Measurements from ENCODE around the gene CFAP61.

Gene CFAP61

GRCh38 chr20:20136313-20136712 is 84.0 kb downstream of the CFAP61 start:
- Histone ChIP-seq H3K27me3 (ENCODE audit: low read depth, low read length) (no peaks in the 10 kb centered on the region; the same call in 1 of the 2 replicates), H3K36me3 (replicated peaks; ENCODE audit: low read depth, low read length) (no peaks in the 10 kb centered on the region), H4K20me1 (ENCODE audit: insufficient read depth, low read length) (no peaks in the 10 kb centered on the region), H2AFZ (ENCODE audit: low read depth, low read length) (no peak overlapping the region), H3K4me2 (ENCODE audit: low read length) (no peak overlapping the region), H3K79me2 (ENCODE audit: low read length) (no peaks in the 10 kb centered on the region), H3K27ac (ENCODE audit: low read length) (no peak overlapping the region), H3K4me1 (ENCODE audit: low read length) (no peaks in the 10 kb centered on the region), H3K9me3 (ENCODE audit: insufficient read depth, low read length) (peaks cover 4% of the 10 kb centered on the region; the same call in 1 of the 2 replicates), H3K9ac (ENCODE audit: low read length) (no peak overlapping the region), H3K4me3 (ENCODE audit: low read length) (no peak overlapping the region)
- TF ChIP-seq EZH2phosphoT487 (IDR thresholded peaks at IDR 0.05; ENCODE audit: low read depth) (no peak), CTCF (IDR thresholded peaks at IDR 0.05; ENCODE audit: low read depth, low read length) (no peak)

DNA sequence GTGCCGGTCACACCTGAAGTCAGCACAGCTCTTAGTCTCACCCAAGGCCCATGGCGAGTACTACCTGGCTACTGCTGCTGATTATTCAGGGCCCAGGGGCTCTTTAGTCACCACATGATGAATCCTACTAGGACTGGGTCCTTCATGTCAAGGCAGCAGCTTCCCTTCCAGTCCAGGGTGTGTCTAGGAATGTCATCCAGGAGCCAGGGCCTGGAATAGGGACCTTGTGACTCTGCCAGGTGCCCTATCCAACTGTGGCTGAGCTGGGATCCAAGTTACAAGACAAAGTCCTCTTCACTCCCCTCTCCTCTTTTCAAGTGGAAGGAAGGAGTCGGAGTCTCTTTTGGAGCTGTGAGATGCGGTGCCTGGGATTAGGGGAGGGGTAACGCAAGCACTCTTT is 85.5 kb downstream of the CFAP61 start:
- H3K4me1 ChIP-seq (ENCODE audit: low read length) = no peaks in the 10 kb centered on the region
- H3K4me3 ChIP-seq (ENCODE audit: low read length) = no peak overlapping the region
- no peaks in the 10 kb centered on the region for H4K20me1 ChIP-seq (ENCODE audit: insufficient read depth, low read length)
- H3K9ac ChIP-seq (ENCODE audit: low read length) = no peak overlapping the region
- no peak overlapping the region for H3K27ac ChIP-seq (ENCODE audit: low read length)
- no peaks in the 10 kb centered on the region for H3K36me3 ChIP-seq (replicated peaks; ENCODE audit: low read depth, low read length)
- H2AFZ ChIP-seq (ENCODE audit: low read depth, low read length) = no peak overlapping the region
- H3K4me2 ChIP-seq (ENCODE audit: low read length) = no peak overlapping the region
- H3K9me3 ChIP-seq (ENCODE audit: insufficient read depth, low read length) = peaks cover 4% of the 10 kb centered on the region; the same call in 1 of the 2 replicates
- TF ChIP-seq CTCF (IDR thresholded peaks at IDR 0.05; ENCODE audit: low read depth, low read length) (no peak), EZH2phosphoT487 (IDR thresholded peaks at IDR 0.05; ENCODE audit: low read depth) (no peak)
- H3K79me2 ChIP-seq (ENCODE audit: low read length) = no peaks in the 10 kb centered on the region
- H3K27me3 ChIP-seq (ENCODE audit: low read depth, low read length) = no peaks in the 10 kb centered on the region; the same call in 1 of the 2 replicates

- no peak overlapping the region for H3K4me3 ChIP-seq (ENCODE audit: low read length)
- no peaks in the 10 kb centered on the region for H3K4me1 ChIP-seq (ENCODE audit: low read length)
- H3K9ac ChIP-seq (ENCODE audit: low read length) = no peak overlapping the region
- TF ChIP-seq EZH2phosphoT487 (IDR thresholded peaks at IDR 0.05; ENCODE audit: low read depth) (no peak), CTCF (IDR thresholded peaks at IDR 0.05; ENCODE audit: low read depth, low read length) (no peak)
- H2AFZ ChIP-seq (ENCODE audit: low read depth, low read length) = no peak overlapping the region
- H3K27ac ChIP-seq (ENCODE audit: low read length) = no peak overlapping the region
- no peaks in the 10 kb centered on the region for H3K36me3 ChIP-seq (replicated peaks; ENCODE audit: low read depth, low read length)
- H3K27me3 ChIP-seq (ENCODE audit: low read depth, low read length) = no peaks in the 10 kb centered on the region; the same call in 1 of the 2 replicates
- no peaks in the 10 kb centered on the region for H4K20me1 ChIP-seq (ENCODE audit: insufficient read depth, low read length)
- H3K9me3 ChIP-seq (ENCODE audit: insufficient read depth, low read length) = no peaks in the 10 kb centered on the region
- no peak overlapping the region for H3K4me2 ChIP-seq (ENCODE audit: low read length)
- H3K79me2 ChIP-seq (ENCODE audit: low read length) = no peaks in the 10 kb centered on the region
Observed at GRCh38 chr20:20138301-20139064, 86.2 kb downstream of the CFAP61 start.

GRCh38 chr20:20139403-20139802 is 87.1 kb downstream of the CFAP61 start:
- H3K79me2 ChIP-seq (ENCODE audit: low read length) = no peaks in the 10 kb centered on the region
- H4K20me1 ChIP-seq (ENCODE audit: insufficient read depth, low read length) = no peaks in the 10 kb centered on the region
- no peak overlapping the region for H3K4me3 ChIP-seq (ENCODE audit: low read length)
- no peaks in the 10 kb centered on the region; the same call in 1 of the 2 replicates for H3K27me3 ChIP-seq (ENCODE audit: low read depth, low read length)
- no peaks in the 10 kb centered on the region for H3K36me3 ChIP-seq (replicated peaks; ENCODE audit: low read depth, low read length)
- H3K4me1 ChIP-seq (ENCODE audit: low read length) = no peaks in the 10 kb centered on the region
- H3K27ac ChIP-seq (ENCODE audit: low read length) = no peak overlapping the region
- no peak for TF ChIP-seq EZH2phosphoT487 (IDR thresholded peaks at IDR 0.05; ENCODE audit: low read depth)
- TF ChIP-seq CTCF (IDR thresholded peaks at IDR 0.05; ENCODE audit: low read depth, low read length) = no peak
- H3K9me3 ChIP-seq (ENCODE audit: insufficient read depth, low read length) = no peaks in the 10 kb centered on the region
- no peak overlapping the region for H3K4me2 ChIP-seq (ENCODE audit: low read length)
- no peak overlapping the region for H2AFZ ChIP-seq (ENCODE audit: low read depth, low read length)
- no peak overlapping the region for H3K9ac ChIP-seq (ENCODE audit: low read length)

All from OCI-LY3 (cell line).